Pericardium fibroblast (primary cell): ENCODE measurements around the gene IZUMO4. TPM values are rescaled to one million over a fixed set of nuclear protein-coding genes. Genes with fewer than 3 reads are reported as not detected.

ENCODE experiments used
- total RNA-seq: library from RNA; depleted of rRNA; stranded (reverse); fragments of >200 nt; gene quantifications from 2 replicates; pipeline ENCODE4 v1.2.3, GENCODE V29; 2015

The IZUMO4 gene, protein sequence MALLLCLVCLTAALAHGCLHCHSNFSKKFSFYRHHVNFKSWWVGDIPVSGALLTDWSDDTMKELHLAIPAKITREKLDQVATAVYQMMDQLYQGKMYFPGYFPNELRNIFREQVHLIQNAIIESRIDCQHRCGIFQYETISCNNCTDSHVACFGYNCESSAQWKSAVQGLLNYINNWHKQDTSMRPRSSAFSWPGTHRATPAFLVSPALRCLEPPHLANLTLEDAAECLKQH
- 0.82 and 1.3 TPM in 2 replicates for total RNA-seq

DNA sequence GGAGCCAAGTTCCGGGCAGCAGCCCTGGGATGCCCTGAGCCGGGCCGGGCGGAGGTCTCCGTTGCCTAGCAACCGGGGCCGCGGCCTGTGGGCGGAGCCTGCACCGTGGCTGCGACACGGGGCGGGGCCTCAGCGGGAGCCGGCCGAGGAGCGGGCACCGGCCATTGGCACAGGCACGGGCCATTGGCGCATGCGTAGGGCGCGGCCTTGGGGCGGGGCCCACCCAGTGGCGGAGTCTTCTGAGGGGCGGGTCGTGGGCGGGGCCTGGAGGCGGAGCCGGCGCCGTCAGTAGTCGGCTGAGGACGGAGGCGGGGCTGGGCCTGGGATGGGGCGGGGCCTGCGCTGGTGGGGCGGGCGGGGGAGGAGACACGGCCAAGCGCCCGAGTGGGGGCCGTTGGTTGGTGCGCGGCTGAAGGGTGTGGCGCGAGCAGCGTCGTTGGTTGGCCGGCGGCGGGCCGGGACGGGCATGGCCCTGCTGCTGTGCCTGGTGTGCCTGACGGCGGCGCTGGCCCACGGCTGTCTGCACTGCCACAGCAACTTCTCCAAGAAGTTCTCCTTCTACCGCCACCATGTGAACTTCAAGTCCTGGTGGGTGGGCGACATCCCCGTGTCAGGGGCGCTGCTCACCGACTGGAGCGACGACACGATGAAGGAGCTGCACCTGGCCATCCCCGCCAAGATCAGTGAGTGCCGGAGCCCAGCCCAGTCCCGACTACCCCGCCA lies at the start of gene IZUMO4:
Gene IZUMO4, plus strand, starts transcription at position 436 of the 723 bp plus-strand sequence. Its CDS starts 31 bp downstream, at position 467.

GRCh38 chr19:2050991-2051772 lies 45.5 kb upstream of the IZUMO4 start, which contains the start of gene MKNK2:
TSS of gene MKNK2 (minus strand) at chr19:2051244. CDS start at chr19:2050851, 393 bp downstream.

GRCh38 chr19:2096034-2096479 lies 658 bp upstream of the IZUMO4 start, which contains the start of gene MOB3A:
TSS of gene MOB3A (minus strand) at chr19:2096326. CDS start at chr19:2078560, 17,766 bp downstream.

Other genes with a start within 250 kb of the IZUMO4 start
- gene REXO1, start 248.4 kb upstream of the IZUMO4 start, total RNA-seq = 5.5 and 8.8 TPM in 2 replicates
- gene KLF16, start 233.3 kb upstream of the IZUMO4 start, total RNA-seq = 7.6 and 22.5 TPM in 2 replicates
- 122 and 178 TPM in 2 replicates for gene ABHD17A, start 211.4 kb upstream of the IZUMO4 start, total RNA-seq
- gene ADAT3, start 191.5 kb upstream of the IZUMO4 start, total RNA-seq = 3.2 and 5.4 TPM in 2 replicates
- gene SCAMP4, start 191.5 kb upstream of the IZUMO4 start, total RNA-seq = 102 and 104 TPM in 2 replicates
- 57.0 and 59.2 TPM in 2 replicates for gene CSNK1G2, start 155.7 kb upstream of the IZUMO4 start, total RNA-seq
- 94.8 and 143 TPM in 2 replicates for gene BTBD2, start 81.2 kb upstream of the IZUMO4 start, total RNA-seq
- 96.9 and 116 TPM in 2 replicates for gene MKNK2, start 45.7 kb upstream of the IZUMO4 start, total RNA-seq
- gene MOB3A, start 589 bp upstream of the IZUMO4 start, total RNA-seq = 26.6 and 36.9 TPM in 2 replicates
- 88.9 and 107 TPM in 2 replicates for gene AP3D1, start 54.7 kb downstream of the IZUMO4 start, total RNA-seq
- gene DOT1L, start 67.0 kb downstream of the IZUMO4 start, total RNA-seq = 10.1 and 13.9 TPM in 2 replicates
- gene PLEKHJ1, start 139.4 kb downstream of the IZUMO4 start, total RNA-seq = 58.4 and 81.5 TPM in 2 replicates
- 34.6 and 36.6 TPM in 2 replicates for gene SF3A2, start 139.9 kb downstream of the IZUMO4 start, total RNA-seq
- 1.8 and 3.7 TPM in 2 replicates for gene AMH, start 152.4 kb downstream of the IZUMO4 start, total RNA-seq
- gene JSRP1, start 159.5 kb downstream of the IZUMO4 start, total RNA-seq = 1.5 TPM in 1 of 2 replicates, not detected in the other
- gene PEAK3, start 185.3 kb downstream of the IZUMO4 start, total RNA-seq = 0.09 TPM in 1 of 2 replicates, not detected in the other
- gene LINGO3, start 211.2 kb downstream of the IZUMO4 start, total RNA-seq = not detected in 2 replicates
- gene LSM7, start 231.7 kb downstream of the IZUMO4 start, total RNA-seq = 203 and 211 TPM in 2 replicates
- 39.2 and 39.3 TPM in 2 replicates for gene SPPL2B, start 231.8 kb downstream of the IZUMO4 start, total RNA-seq